Endothelial cell of umbilical vein (primary cell): ENCODE data around the gene FREM3. TPM values are rescaled to one million over a fixed set of nuclear protein-coding genes. Genes with fewer than 3 reads are reported as not detected.

Source experiments
- BruUV-seq: library from RNA; stranded (reverse); fragments of 400-500 nt; replicated peaks from 2 replicates; lab custom pipeline; 2021; lab: Mats Ljungman, UMichigan
- CTCF ChIA-PET: fragments of 300-600, 350-600 bp; sonication (Branson Sonifier 250); formaldehyde crosslinking; loops from one replicate; lab custom pipeline; 2021; ENCODE audit warnings: antibody characterized with exemption, inconsistent platforms; lab: Charles Lee
- POLR2A ChIA-PET: fragments of 300-600, 350-600 bp; sonication (Branson Sonifier 250); formaldehyde crosslinking; loops from one replicate; lab custom pipeline; 2021; ENCODE audit warnings: antibody characterized with exemption, inconsistent platforms; lab: Charles Lee
- DNase-seq: peaks from one replicate; pipeline ENCODE4 v3.0.0-alpha.2; 2011; ENCODE audit warnings: low read depth, low spot score
- FAIRE-seq: peaks from 2 replicates; lab custom pipeline; 2011; peaks lifted over from hg19 to GRCh38; lab: Jason Lieb, UNC
- H2AFZ ChIP-seq: 2 replicates; pipeline ENCODE4 v1.6.0; 2012; ENCODE audit warnings: low read depth, low read length, control low read depth, inconsistent platforms
- H3K27ac ChIP-seq: 2 replicates; pipeline ENCODE4 v1.5.1; 2011; ENCODE audit warnings: low read depth, mild to moderate bottlenecking, control low read depth, low read length, moderate library complexity; ENCODE audit not compliant: insufficient read depth
- H3K27me3 ChIP-seq, 2 experiments: 2 replicates each; pipeline versions ENCODE4 v1.6.0 to v1.6.1; 2011; ENCODE audit warnings: low read length in 2 of 2, mixed read lengths in 1 of 2; ENCODE audit not compliant: control insufficient read depth in 2 of 2, insufficient read depth in 2 of 2
- H3K36me3 ChIP-seq, 2 experiments: 2 replicates in 1 of 2; 3 replicates in 1 of 2; pipeline ENCODE4 v1.5.1; 2011; ENCODE audit warnings: low read length in 2 of 2, mild to moderate bottlenecking in 1 of 2, moderate library complexity in 1 of 2; ENCODE audit not compliant: control insufficient read depth in 2 of 2, insufficient read depth in 2 of 2; ENCODE audit errors: extremely low read depth in 1 of 2
- H3K4me1 ChIP-seq: 3 replicates; pipeline ENCODE4 v1.5.1; 2011; ENCODE audit warnings: mild to moderate bottlenecking, low read length; ENCODE audit not compliant: control insufficient read depth, insufficient read depth; ENCODE audit errors: extremely low read depth
- H3K4me2 ChIP-seq: 2 replicates; pipeline ENCODE4 v1.6.1; 2011; ENCODE audit warnings: low read length, control low read depth, mixed read lengths; ENCODE audit not compliant: insufficient read depth
- H3K4me3 ChIP-seq, 3 experiments: fragments of 200-600 bp in 1 of 3; sonication (generic), shearing (Covaris generic) in 1 of 3; replicated peaks in 1 of 3; 2 replicates each; pipeline ENCODE4 v1.5.1; 2011 to 2016; ENCODE audit warnings: control low read depth in 3 of 3, low read length in 3 of 3, mild to moderate bottlenecking in 2 of 3, inconsistent platforms in 1 of 3, low read depth in 1 of 3, moderate library complexity in 1 of 3; ENCODE audit not compliant: insufficient read depth in 1 of 3
- H3K79me2 ChIP-seq: 2 replicates; pipeline ENCODE4 v1.6.0; 2012; ENCODE audit warnings: low read length, inconsistent platforms; ENCODE audit not compliant: control insufficient read depth, insufficient read depth
- H3K9ac ChIP-seq: replicated peaks from 2 replicates; pipeline ENCODE3; 2011; ENCODE audit warnings: low read length, control low read depth; ENCODE audit not compliant: insufficient read depth; ENCODE audit errors: extremely low read depth
- H3K9me1 ChIP-seq: replicated peaks from 3 replicates; pipeline ENCODE4 v1.6.0; 2011; ENCODE audit warnings: mild to moderate bottlenecking, low read length; ENCODE audit not compliant: control insufficient read depth, insufficient read depth; ENCODE audit errors: extremely low read depth
- H3K9me3 ChIP-seq: replicated peaks from 2 replicates; pipeline ENCODE4 v1.5.1; 2012; ENCODE audit warnings: low read length, inconsistent platforms; ENCODE audit not compliant: control insufficient read depth, insufficient read depth
- H4K20me1 ChIP-seq: replicated peaks from 2 replicates; pipeline ENCODE3; 2011; ENCODE audit warnings: mild to moderate bottlenecking, low read length; ENCODE audit not compliant: control insufficient read depth, insufficient read depth; ENCODE audit errors: extremely low read depth
- CTCF ChIP-seq, 2 donors: IDR thresholded peaks; 1 replicate in 1 of 2; 2 replicates in 1 of 2; pipeline ENCODE4 v1.5.1; 2011; ENCODE audit warnings: low read length in 2 of 2, mild to moderate bottlenecking in 2 of 2, moderate library complexity in 2 of 2, control low read depth in 1 of 2, inconsistent platforms in 1 of 2, low read depth in 1 of 2; ENCODE audit not compliant: insufficient read depth in 1 of 2; ENCODE audit errors: extremely low read depth in 1 of 2
- EZH2 ChIP-seq: IDR thresholded peaks from 2 replicates; pipeline ENCODE4 v1.6.1; 2012; ENCODE audit warnings: borderline replicate concordance, low read depth, mild to moderate bottlenecking, moderate library complexity, low read length, inconsistent platforms; ENCODE audit not compliant: severe bottlenecking
- FOS ChIP-seq: IDR thresholded peaks from 2 replicates; pipeline ENCODE4 v1.6.1; 2011; ENCODE audit warnings: mild to moderate bottlenecking, low read length, moderate library complexity, borderline replicate concordance; ENCODE audit not compliant: insufficient read depth
- GATA2 ChIP-seq: IDR thresholded peaks from 2 replicates; pipeline ENCODE4 v1.7.0; 2011; ENCODE audit warnings: low read depth, mild to moderate bottlenecking, moderate library complexity, mixed read lengths, low read length; ENCODE audit not compliant: insufficient read length, insufficient read depth
- JUN ChIP-seq: IDR thresholded peaks from 2 replicates; pipeline ENCODE4 v1.6.1; 2011; ENCODE audit warnings: borderline replicate concordance, low read depth; ENCODE audit not compliant: insufficient read length, insufficient read depth
- MAX ChIP-seq: IDR thresholded peaks from 2 replicates; pipeline ENCODE4 v1.6.1; 2011; ENCODE audit not compliant: insufficient read depth, insufficient read length
- MYC ChIP-seq: IDR thresholded peaks from one replicate; pipeline ENCODE4 v1.6.1; 2011; ENCODE audit warnings: mild to moderate bottlenecking, low read depth, low read length
- POLR2A ChIP-seq: IDR thresholded peaks from 2 replicates; pipeline ENCODE4 v1.6.1; 2012; ENCODE audit warnings: low read depth, mild to moderate bottlenecking, control low read depth, low read length
- POLR2AphosphoS5 ChIP-seq: IDR thresholded peaks from 2 replicates; pipeline ENCODE4 v1.6.1; 2012; ENCODE audit warnings: low read depth, mild to moderate bottlenecking, control low read depth, low read length, moderate library complexity; ENCODE audit not compliant: insufficient read depth
- dilution Hi-C: fragments of 300-500 bp; cut with MboI; formaldehyde crosslinking; loops from one replicate; pipeline ENCODE4 v1.15.0; 2019; ENCODE audit warnings: low sequenced_read_pairs; ENCODE audit not compliant: extremely low pct_ligation_motif_present
- intact Hi-C: fragments of 100-400 bp; cut with micrococcal nuclease; formaldehyde crosslinking; loops from one replicate; pipeline ENCODE4 v1.10.0; 2022
- polyA plus RNA-seq, 4 experiments: library from polyadenylated mRNA; depleted of rRNA in 3 of 4; stranded (reverse) in 3 of 4; unstranded in 1 of 4; fragments of >200 nt; gene quantifications; 2 replicates each; pipeline versions ENCODE4 v1.2.1 to v1.2.3, GENCODE V29; 2011 to 2012; ENCODE audit warnings: missing spikeins in 1 of 4
- total RNA-seq: library from RNA; stranded (reverse); gene quantifications from 2 replicates; pipeline ENCODE4 v1.2.3, GENCODE V29; 2021

The FREM3 gene
- total and polyA plus RNA-seq, 2 donors (not counting 3 experiments of a cell fraction or from before 2014, with no cell fraction given) = 0.04 to 0.08 TPM

GRCh38 chr4:143599827-143600226 lies 100.6 kb downstream of the FREM3 start:
- no TSS peak for BruUV-seq
- dilution Hi-C loops = no loop called here
- no peak for FAIRE-seq
- no peak overlapping the region for H2AFZ ChIP-seq
- no peak overlapping the region for H3K27ac ChIP-seq
- CTCF ChIA-PET = interaction anchor here (1.4 kb wide), 1 partner anchor 19 kb away, joined by 3 read pairs; no protein-coding TSS in a partner anchor
- intact Hi-C loops = no loop called here
- no peak overlapping the region for H3K9ac ChIP-seq
- H4K20me1 ChIP-seq = no peaks in the 10 kb centered on the region
- H3K9me1 ChIP-seq = no peaks in the 10 kb centered on the region
- no peak overlapping the region for H3K4me2 ChIP-seq
- H3K27me3 ChIP-seq = no peaks in the 10 kb centered on the region
- H3K36me3 ChIP-seq = no peaks in the 10 kb centered on the region
- H3K4me3 ChIP-seq = no peak overlapping the region
- DNase-seq = no peak
- H3K9me3 ChIP-seq = no peaks in the 10 kb centered on the region
- POLR2A ChIA-PET = no interaction called here
- H3K79me2 ChIP-seq = no peaks in the 10 kb centered on the region
- no peaks in the 10 kb centered on the region for H3K4me1 ChIP-seq
- TF ChIP-seq FOS (no peak), POLR2AphosphoS5 (no peak), MYC (no peak), GATA2 (no peak), MAX (no peak), JUN (no peak), CTCF (IDR thresholded peaks at IDR 0.05; ENCODE audit: extremely low read depth in 1 of 2, insufficient read depth in 1 of 2, low read depth in 1 of 2, low read length in 2 of 2) (no peak), EZH2 (no peak), POLR2A (no peak)
